NCI-H1092 (cell line): ENCODE data around the gene TAB2.
"Not testable (repeated sequence)": the region's sequence is repeated elsewhere in the genome, so short reads cannot be mapped to it uniquely, and the experiment has no call there.

Experiments used
- DNase-seq: peaks from one replicate; lab custom pipeline; 2025; lab: John Stamatoyannopoulos, UW

TAB2 gene

DNA sequence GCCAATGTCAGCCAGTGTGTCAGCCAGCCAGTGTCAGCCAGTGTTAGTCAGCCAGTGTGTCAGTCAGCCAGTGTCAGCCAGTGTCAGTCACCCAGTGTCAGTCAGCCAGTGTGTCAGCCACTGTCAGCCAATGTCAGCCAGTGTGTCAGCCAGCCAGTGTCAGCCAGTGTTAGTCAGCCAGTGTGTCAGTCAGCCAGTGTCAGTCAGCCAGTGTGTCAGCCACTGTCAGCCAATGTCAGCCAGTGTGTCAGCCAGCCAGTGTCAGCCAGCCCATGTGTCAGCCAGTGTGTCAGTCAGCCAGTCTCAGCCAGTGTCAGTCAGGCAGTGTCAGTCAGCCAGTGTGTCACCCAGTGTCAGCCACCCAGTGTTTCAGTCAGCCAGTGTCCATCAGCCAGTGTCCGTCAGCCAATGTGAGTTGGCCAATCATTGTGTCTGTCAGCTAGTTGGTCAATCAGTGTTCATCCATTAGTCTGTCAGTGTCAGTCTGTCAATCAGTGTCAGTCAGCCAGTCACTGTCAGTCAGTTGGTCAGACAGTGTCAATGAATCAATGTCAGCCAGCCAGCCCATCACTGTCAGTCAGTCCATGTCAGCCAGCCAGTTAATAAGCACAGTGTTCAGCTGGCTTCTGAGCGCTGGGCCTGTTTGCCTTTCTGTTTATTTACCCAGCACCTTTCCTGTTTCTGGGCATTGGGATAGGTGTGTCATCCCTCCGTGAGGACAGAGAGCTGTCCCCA is 127.0 kb downstream of the TAB2 start:
- DNase-seq = not testable (repeated sequence)

DNA sequence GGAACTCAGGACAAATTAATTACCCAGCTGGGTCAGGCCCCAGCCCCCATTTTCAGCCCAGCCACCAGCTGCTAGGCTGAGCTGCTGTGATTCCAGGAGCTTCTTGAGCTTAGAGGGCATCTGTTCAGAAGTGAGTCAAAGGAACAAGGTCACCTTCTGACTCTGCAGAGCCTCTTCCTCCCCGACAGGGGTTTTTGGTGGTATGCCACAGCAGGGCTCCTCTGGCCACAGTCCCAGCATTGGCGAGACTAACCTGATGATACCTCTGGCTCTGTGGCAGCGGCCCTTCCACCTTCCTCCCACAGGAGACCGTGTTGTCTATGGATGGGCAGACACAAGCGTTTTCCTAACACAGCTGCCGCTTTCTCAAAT is 127.6 kb downstream of the TAB2 start:
- DNase-seq = no peak

DNA sequence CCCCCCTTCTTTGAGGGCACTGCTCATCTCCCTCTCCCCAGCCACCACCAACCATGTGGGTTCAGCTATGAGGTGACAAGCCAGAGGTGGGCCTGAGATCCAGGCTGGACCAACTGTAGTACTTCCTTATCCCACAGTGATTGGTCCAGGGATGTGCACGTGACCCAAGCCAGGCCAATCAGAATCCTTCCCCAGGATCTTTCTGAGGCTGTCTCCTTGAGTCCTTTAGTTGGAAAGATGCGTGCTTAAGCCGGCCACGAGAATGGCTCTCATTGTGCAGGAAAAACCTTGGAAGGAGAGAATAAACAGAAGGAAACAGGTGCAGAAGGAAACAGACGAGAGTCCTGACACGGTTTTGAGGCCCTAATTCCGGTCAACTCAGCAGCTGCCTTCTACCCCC is 128.1 kb downstream of the TAB2 start:
- DNase-seq = no peak

DNA sequence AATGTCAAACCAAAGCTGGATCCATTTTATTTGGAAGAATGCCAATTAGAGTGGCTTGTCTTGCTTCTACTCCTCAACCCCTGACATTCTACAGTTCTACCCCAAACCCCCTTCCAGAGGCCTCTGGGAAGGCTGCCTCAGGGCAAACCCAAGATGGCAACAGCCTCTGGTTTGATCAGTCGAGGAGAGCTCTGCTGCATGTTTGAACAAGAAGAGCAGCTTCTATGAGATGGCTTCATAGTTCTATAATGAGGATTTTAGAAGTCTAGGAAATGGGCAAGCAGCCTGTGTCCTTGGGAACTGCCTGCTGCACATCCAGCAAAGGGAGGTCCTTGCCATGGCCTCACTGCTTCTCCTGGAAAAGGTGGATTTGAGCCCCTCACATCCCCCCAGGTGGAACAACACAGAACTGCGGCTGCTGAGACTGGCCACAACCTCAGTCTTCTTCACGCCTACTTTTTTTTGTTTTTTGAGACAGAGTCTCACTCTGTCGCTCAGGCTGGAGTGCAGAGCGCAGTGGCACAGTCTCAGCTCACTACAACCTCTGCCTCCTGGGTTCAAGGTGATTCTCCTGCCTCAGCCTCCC is 129.4 kb downstream of the TAB2 start:
- DNase-seq = no peak

DNA sequence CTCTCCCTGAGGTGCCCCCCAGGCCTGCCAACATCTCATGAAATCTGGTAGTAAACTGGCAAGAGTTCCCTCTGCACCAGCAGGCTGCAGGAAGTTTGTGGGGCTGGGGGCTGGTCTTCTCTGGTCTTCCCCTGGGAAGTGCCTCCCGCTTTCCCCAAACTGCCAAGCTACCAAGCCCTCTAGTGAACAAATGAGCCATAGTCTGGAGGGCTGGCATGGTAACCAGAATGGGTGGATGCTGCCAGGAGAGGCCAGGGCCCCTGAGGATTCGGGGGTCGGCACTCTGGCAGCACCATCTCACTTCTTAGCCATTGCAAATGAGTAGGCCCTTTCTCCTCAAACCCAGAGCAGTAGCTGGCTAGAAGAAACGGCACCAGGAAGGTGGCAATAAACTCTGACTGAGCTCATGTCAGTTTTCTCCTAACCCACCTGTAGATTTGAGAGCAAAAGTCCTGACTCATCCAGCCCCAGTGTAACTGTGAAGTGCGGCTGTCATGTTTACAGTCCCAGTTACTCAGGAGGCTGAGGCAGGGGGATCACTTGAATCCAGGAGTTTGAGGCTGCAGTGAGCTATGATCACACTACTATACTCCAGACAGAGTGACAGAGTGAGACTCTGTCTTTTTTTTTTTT is 131.4 kb downstream of the TAB2 start:
- no peak for DNase-seq

DNA sequence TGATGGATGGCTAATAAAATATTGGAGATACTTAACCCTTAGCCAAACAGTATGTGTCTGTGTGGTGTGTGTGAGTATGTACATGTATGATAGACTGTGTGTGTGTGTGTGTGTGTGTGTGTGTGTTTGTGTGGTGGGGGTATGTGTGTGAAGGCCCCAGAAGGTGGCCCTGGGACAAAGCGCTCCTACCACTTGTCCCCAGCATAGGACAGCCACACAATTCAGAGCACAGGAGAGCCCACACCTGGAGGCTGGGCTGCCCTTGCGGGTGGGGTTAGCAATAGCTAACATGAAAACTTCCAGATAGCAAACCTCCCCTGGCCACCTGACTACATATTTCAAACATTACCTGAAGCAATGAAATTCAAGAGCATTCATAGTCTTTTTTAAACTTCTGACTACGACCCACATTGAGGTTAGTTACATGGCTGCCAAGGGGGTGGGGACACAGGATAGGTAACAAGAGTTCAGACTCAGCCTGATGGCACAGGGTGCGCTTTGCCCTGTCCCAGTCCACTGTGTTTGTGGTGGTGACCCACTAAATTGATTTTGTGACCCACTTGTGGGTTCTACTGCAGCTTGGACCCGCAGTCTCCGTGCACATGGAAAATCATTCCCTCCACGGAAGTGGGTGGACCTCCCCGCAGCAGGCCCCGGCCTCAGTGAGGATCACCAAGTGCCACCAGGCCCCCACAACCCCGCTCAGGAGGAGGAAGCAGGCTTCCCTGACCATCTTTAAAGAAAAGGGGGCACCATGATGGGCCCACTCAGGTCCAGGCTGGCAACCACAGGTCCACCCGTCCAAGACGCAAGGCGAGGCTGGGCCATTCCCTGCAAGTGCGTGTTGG is 132.5 kb downstream of the TAB2 start:
- DNase-seq = no peak

DNA sequence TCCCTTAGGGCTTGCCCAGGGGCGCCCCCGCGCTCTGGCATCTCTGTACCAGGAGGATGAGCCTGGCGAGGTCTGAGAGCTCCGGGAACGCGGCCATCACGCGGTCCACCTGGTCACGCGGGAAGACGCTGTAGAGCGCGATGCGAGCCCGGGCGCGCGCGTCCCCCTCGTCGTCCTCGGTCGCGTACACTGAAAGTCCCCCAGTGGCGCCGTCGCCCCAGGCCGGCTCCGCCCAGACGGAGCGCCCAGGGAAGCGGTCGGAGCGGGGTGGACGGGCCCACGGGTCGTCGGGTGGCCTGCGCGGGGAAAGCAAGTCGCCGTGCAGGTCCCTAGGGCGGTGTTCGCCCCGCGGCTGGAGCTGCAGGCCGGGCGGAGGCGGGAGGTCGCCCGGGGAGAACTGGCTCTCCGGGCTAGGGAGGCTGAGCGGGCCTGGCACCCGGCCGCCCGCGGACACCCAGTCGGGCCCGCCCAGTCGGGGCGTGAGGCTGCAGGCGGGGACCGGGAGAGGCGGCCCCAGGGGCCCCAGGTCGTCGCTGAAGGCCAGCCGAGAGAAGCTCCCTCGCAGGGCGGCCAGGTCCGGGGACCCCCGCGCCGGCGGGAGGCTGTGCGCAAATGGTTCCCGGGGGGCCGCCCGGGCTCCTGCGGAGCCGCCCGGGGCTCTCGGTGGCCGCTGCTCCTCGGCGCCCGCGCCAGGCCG is 133.3 kb downstream of the TAB2 start:
- DNase-seq = peak; percentile 15

DNA sequence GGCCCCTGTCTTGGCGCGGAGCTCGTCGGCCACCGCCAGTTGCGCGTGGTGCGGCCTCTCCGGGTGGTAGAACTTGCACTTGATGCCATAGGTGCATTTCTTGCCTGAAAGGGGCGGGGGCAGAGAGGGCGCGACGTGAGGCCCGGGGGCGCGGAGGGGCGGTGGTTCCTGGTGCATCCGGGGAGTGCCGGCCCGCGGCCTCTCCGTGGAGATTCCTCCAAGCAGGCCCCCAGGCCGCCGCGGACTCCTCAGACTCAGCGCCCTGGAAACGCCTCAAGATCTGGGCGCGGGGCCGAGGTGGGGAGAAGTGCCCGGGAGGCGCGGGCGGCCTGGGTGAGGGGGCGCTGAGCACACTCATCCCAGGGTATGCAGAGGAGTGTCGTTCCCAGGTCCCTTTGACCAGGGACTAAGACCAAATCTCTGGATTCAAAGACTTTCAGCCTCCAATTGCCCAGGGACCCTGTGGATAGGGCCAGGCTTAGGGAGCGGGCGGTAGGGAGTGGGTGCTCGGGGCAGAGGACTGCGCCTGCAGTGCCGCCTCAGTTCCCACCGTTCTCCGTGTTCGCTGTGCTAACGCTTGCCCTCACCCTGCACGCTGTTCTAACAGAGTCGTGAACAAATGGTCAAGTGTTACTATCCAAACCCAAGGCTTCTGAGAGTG is 134.0 kb downstream of the TAB2 start:
- DNase-seq = no peak

DNA sequence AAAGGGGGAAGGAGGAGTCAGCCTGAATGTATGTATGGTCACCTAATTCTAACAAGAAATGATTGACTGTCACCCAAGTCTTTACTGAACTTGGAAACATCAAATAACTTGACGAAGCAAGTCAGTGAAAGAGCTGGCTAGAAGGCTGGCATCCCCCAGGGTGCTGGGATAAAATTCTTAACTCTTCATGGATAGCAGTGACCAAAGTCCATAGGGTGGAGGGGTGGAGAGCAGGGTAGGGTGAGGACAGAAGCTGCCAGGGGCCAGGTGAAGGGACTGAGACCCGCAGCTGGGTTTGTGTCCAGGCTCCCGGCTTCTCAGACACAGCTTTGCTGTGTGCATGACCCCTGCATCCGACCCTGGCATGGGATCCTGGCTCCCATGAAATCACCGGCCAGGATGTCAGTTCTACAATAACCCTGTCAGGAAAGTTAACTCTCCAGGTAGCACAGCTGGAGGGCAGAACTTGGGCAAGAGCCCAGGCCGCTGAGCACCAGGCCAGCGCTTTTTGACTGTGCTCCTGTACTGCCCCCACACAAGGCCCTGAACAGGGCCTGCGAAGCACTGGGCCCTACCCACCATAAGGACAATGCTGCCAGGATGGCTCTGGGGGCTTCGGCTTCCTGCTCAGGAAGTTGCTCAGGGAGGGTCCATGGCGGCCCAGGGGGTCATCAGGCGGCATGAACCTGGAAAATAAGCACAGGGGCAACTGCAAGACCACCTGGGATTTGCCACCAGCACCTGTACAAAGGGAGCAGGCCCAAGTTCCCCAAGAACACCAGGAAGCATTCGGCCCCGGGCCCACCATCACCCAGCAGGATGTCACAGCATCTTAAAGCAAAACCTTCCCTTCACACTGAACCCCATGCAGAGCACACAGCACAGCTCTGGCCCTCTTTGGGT is 134.8 kb downstream of the TAB2 start:
- no peak for DNase-seq

DNA sequence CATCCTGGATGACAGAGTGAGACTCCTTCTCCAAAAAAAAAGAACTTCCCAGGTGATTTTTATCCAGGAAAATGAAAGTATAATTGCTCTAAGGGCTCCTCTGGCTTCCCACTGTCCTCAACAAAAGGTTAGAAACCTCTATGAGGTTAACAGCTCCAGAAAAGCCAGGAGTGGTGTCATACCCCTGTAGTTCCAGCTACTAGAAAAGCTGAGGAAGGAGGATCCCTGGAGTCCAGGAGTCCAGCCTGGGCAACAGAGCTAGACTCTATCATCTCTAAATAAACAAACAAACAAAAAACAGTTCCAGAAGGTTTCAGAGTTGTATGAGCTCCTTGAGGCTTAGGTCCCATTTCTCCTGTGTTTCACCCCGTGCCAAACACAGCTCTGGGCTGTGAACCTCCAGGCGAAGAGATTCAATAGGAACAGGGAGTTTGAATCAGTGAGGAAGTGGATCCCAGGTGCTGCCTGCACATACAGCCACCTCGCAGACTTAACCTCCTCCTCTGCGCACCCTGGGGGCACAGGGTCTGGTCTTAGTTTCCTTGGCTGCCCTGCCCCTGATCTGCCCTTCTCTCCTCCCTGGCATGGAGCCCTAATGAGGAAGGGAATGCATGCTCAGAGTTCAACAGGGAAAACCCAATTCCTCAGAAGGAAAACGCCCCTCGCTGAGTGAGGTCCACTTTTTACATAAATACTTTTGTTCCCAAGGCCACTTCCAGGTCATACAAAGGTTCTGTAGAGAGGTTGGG is 136.3 kb downstream of the TAB2 start:
- DNase-seq = no peak

DNA sequence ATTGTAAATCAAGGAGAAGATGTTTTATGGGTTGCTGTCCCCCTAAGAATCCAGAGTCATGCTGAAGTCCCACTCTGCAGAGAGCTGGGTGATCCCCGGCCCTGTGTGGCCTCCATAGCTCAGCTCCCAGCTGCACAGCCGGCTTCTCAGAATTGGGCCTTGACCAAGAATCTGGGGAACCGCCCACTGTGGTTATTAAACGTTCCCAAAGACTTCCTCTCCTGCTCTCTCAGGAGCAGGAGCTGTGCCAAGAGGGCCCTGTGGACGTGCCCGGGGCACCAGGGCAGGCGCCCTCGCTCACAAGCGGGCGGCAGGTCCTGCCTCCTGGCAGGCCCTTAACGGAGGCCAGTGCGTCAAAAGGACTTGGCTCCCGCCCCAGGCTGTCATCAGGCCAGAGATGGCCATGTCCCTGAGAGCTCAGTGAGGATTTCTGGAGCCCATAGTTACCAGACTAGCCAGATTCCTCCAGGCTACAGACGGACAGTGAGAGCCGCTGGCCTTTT is 136.9 kb downstream of the TAB2 start:
- DNase-seq = peak; percentile 62

DNA sequence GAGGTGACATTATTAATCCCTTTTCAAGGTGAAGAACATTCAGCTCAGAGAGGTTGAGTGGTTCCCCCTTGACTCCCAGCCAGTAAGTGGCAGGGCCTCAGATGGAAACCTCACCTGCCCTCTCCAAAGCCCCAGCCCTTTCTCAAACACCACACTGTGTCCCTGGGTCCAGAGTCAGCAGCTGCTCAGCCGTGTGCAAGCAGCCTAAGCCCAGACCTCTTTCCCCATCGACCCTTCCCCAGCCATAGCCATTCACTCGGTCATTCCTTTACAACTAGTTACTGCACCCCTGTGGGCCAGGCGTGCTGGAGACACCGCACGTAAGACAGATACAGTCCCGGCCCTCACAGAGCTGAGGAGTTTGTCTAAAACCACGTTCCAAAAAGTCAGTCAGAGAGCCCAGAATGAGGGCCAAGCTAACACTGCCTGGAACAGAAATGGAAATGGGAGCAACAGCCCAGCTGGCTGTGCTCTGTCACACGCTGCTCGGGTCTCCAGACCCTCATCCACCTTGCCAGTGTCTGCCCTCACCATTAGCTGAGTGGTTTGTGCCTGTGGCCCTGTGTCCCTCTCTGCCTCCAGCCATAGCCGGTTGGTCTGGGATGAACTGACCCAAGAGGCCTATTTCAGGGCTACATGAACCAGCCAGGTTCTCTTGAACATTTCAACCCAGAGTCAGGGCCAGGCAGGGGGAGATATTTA is 137.7 kb downstream of the TAB2 start:
- DNase-seq = no peak

DNA sequence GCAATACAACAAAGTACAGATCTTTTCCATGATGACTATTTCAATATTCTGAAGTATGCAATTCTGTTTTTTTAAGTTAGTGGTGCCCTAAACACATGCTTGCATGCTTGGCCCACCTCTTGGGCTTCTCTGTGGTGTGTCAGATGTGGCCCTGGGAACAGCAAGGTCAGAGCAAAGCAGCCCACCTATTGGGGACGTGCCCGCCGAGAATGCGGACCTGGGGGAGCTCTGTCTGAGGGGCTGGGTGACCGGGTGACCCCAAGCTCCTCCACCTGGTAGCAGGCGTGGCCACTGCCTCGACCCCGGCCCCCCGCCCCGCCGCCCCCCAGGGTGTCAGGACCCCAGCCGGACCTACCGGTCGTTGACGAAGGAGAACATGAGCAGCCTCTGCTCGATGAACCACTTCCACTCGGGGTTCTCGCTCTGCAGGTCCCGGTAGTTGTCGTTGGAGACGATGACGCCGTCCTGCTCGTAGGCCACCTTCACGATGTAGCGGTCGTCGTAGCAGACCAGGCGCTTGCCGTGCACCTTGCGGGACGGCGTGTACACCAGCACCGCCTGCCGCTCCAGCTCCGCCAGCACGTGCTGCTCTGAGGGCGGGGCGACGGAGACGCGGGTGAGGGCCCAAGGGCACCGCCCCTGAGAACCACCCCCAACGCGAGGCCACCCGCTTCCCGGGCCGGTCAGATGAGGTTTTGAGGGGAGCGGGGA is 139.0 kb downstream of the TAB2 start:
- DNase-seq = no peak

DNA sequence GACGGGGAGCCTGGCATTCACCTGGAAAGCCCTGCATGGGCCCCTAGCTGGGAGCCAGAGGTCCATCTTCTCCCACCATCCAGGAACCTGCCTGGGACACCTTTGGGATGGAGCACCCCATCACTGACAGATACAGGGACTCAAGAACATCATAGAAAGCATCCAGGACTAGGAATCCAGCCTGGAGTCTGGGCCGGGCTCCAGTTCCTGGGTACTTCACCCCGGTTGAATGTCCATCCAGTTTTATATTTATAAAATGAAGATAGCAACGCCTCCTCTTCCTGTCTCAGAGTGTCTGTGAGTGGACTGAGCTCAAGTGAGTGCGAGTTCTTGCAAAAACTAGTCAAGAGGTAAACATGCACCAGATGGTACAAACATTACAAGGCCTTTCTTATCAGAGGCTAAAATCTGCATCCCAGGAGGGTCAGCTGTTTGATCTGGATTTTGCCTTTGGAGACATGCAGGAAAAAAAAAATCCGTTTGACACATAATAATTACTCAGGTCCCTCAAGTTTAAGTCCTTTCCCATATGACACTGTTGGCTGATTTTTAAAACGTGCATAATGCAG is 139.9 kb downstream of the TAB2 start:
- no peak for DNase-seq

DNA sequence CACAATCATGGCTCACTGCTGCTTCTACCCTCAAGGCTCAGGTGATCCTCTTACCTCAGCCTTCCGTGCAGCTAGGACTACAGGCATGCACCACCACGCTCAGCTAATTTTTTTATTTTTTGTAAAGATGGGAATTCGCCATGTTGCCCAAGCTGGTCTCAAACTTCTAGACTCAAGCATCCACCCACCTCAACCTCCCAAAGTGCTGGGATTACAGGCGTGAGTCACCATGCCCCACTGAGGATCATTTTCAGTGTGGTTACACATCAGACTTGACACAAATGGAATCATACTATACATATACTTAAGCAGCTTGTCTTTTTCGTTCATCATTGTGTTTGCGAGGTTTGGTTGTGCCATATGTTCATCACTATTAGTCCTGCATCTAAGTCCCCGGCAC is 140.7 kb downstream of the TAB2 start:
- no peak for DNase-seq

DNA sequence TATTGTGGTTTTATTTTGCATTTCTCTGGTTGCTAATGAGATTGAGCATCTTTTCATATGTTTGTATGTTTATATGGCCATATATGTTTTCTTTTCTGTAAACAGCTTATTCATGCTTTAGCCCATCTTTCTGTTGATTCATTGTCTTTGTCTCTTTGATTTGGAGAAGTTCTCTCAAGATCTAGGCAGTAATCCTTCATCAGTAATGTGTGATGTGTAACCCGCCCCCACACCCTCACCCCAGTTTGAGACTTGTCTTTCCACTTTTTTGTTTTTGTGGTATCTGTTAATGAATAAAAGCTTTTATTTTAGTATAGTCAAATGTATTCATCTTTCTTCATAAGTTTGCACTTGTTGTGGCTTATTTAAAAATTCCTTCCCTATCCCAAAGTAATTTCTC is 141.3 kb downstream of the TAB2 start:
- no peak for DNase-seq

DNA sequence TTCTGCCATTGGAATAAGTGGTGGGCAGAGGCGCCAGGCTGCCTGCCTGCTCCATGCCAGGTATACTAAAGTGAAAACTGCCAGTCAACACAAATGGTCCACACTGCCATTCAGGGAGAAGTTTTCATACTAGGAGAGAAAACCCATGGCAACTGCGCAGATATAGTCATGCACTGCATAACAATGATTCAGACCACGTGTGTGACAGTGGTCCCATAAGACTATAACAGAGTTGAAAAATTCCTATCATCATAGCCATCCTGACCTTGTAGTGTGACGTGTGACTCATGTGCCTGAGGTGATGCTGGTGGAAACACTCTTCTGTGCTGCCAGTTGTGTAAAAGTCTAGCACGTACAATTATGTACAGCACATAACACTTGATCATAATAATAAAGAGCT is 142.2 kb downstream of the TAB2 start:
- no peak for DNase-seq

DNA sequence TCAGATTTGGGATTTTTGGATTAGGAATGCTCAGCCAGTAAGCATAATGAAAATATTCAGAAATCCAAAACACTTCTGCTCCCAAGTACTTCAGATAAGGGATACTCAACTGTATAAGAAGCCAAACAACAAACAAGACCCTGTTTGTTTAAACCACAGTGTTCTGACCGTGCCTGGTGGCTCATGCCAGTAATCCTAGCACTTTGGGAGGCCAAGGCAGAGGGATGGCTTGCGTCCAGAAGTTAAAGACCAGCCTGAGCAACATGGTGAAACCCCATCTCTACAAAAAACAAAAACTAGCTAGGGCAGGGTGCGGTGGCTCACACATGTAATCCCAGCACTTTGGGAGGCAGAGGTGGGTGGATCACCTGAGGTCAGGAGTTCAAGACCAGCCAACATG is 142.7 kb downstream of the TAB2 start:
- DNase-seq = not testable (repeated sequence)
